Measurements from ENCODE around the gene APC2. TPM values are rescaled to one million over a fixed set of nuclear protein-coding genes. Genes with fewer than 3 reads are reported as not detected.

The APC2 gene
- total RNA-seq, 1 experiment from 2014 or later, result 11.9 TPM

GRCh38 chr19:1422360-1422759, 27.6 kb upstream of the APC2 start:
- in situ Hi-C loops (cut with HindIII; ENCODE audit: low pct_unique_long_range_greater_than_20kb, low sequenced_read_pairs), result no loop called here
- Histone ChIP-seq H3K27me3 (ENCODE audit: control insufficient read depth, insufficient read depth, low read length) (no peaks in the 10 kb centered on the region), H3K27ac (ENCODE audit: low read length) (no peak overlapping the region), H3K4me1 (ENCODE audit: control insufficient read depth, insufficient read depth, low read length) (no peaks in the 10 kb centered on the region; the same call in 1 of the 2 replicates), H3K9me3 (ENCODE audit: control insufficient read depth, insufficient read depth, low read depth, low read length) (no peaks in the 10 kb centered on the region), H3K36me3 (ENCODE audit: control insufficient read depth, insufficient read depth, low read length) (peaks cover 3% of the 10 kb centered on the region), H3K4me3 (ENCODE audit: low read depth in 2 of 2, low read length in 2 of 2) (no peak overlapping the region)
- POLR2A ChIA-PET, result no interaction called here
- ATAC-seq, result no peak
- TF ChIP-seq SIN3A (IDR thresholded peaks at IDR 0.05; ENCODE audit: borderline replicate concordance, insufficient read depth, low read depth, low read length) (no peak), POLR2AphosphoS5 (IDR thresholded peaks at IDR 0.05; ENCODE audit: low read depth, low read length) (no peak), TCF7L2 (IDR thresholded peaks at IDR 0.05; ENCODE audit: low read depth, low read length) (no peak)
- TF ChIP-seq, protein P1, sequence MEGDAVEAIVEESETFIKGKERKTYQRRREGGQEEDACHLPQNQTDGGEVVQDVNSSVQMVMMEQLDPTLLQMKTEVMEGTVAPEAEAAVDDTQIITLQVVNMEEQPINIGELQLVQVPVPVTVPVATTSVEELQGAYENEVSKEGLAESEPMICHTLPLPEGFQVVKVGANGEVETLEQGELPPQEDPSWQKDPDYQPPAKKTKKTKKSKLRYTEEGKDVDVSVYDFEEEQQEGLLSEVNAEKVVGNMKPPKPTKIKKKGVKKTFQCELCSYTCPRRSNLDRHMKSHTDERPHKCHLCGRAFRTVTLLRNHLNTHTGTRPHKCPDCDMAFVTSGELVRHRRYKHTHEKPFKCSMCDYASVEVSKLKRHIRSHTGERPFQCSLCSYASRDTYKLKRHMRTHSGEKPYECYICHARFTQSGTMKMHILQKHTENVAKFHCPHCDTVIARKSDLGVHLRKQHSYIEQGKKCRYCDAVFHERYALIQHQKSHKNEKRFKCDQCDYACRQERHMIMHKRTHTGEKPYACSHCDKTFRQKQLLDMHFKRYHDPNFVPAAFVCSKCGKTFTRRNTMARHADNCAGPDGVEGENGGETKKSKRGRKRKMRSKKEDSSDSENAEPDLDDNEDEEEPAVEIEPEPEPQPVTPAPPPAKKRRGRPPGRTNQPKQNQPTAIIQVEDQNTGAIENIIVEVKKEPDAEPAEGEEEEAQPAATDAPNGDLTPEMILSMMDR (IDR thresholded peaks at IDR 0.05), result no peak
- TF ChIP-seq, protein P2, sequence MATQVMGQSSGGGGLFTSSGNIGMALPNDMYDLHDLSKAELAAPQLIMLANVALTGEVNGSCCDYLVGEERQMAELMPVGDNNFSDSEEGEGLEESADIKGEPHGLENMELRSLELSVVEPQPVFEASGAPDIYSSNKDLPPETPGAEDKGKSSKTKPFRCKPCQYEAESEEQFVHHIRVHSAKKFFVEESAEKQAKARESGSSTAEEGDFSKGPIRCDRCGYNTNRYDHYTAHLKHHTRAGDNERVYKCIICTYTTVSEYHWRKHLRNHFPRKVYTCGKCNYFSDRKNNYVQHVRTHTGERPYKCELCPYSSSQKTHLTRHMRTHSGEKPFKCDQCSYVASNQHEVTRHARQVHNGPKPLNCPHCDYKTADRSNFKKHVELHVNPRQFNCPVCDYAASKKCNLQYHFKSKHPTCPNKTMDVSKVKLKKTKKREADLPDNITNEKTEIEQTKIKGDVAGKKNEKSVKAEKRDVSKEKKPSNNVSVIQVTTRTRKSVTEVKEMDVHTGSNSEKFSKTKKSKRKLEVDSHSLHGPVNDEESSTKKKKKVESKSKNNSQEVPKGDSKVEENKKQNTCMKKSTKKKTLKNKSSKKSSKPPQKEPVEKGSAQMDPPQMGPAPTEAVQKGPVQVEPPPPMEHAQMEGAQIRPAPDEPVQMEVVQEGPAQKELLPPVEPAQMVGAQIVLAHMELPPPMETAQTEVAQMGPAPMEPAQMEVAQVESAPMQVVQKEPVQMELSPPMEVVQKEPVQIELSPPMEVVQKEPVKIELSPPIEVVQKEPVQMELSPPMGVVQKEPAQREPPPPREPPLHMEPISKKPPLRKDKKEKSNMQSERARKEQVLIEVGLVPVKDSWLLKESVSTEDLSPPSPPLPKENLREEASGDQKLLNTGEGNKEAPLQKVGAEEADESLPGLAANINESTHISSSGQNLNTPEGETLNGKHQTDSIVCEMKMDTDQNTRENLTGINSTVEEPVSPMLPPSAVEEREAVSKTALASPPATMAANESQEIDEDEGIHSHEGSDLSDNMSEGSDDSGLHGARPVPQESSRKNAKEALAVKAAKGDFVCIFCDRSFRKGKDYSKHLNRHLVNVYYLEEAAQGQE (IDR thresholded peaks at IDR 0.05; ENCODE audit: insufficient read depth in 1 of 2, low read depth in 2 of 2, low read length in 1 of 2), result no peak
- CTCF ChIA-PET, result no interaction called here
- DNase-seq (ENCODE audit: low read depth, low spot score), result no peak
- intact Hi-C loops (cut with micrococcal nuclease; ENCODE audit: unreplicated experiment), result no loop called here
- BruUV-seq (replicated peaks), result no TSS peak

GRCh38 chr19:1422943-1423342, 27.0 kb upstream of the APC2 start:
- TF ChIP-seq POLR2AphosphoS5 (IDR thresholded peaks at IDR 0.05; ENCODE audit: low read depth, low read length) (no peak), TCF7L2 (IDR thresholded peaks at IDR 0.05; ENCODE audit: low read depth, low read length) (no peak), SIN3A (IDR thresholded peaks at IDR 0.05; ENCODE audit: borderline replicate concordance, insufficient read depth, low read depth, low read length) (no peak)
- TF ChIP-seq, protein P1 (IDR thresholded peaks at IDR 0.05), result no peak
- TF ChIP-seq, protein P2 (IDR thresholded peaks at IDR 0.05; ENCODE audit: insufficient read depth in 1 of 2, low read depth in 2 of 2, low read length in 1 of 2), result no peak
- ATAC-seq (no peak), DNase-seq (ENCODE audit: low read depth, low spot score) (no peak)
- no peaks in the 10 kb centered on the region for H3K4me1 ChIP-seq (ENCODE audit: control insufficient read depth, insufficient read depth, low read length)
- H3K27me3 ChIP-seq (ENCODE audit: control insufficient read depth, insufficient read depth, low read length), result no peaks in the 10 kb centered on the region
- H3K36me3 ChIP-seq (ENCODE audit: control insufficient read depth, insufficient read depth, low read length), result peaks cover 3% of the 10 kb centered on the region
- intact Hi-C loops (cut with micrococcal nuclease; ENCODE audit: unreplicated experiment), result no loop called here
- in situ Hi-C loops (cut with HindIII; ENCODE audit: low pct_unique_long_range_greater_than_20kb, low sequenced_read_pairs), result no loop called here
- BruUV-seq (replicated peaks), result no TSS peak
- ChIA-PET POLR2A (no interaction called here), CTCF (interaction anchor here (0.7 kb wide), 1 partner anchor 106 kb away, joined by 3 read pairs; no protein-coding TSS in a partner anchor)
- H3K9me3 ChIP-seq (ENCODE audit: control insufficient read depth, insufficient read depth, low read depth, low read length), result no peaks in the 10 kb centered on the region
- H3K4me3 ChIP-seq (ENCODE audit: low read depth in 2 of 2, low read length in 2 of 2), result no peak overlapping the region
- no peak overlapping the region for H3K27ac ChIP-seq (ENCODE audit: low read length)

Data from Panc1 (cell line).